Measurements from ENCODE around the gene ECE1.
"Not testable (repeated sequence)": the region's sequence is repeated elsewhere in the genome, so short reads cannot be mapped to it uniquely, and the experiment has no call there.

The ECE1 gene

DNA sequence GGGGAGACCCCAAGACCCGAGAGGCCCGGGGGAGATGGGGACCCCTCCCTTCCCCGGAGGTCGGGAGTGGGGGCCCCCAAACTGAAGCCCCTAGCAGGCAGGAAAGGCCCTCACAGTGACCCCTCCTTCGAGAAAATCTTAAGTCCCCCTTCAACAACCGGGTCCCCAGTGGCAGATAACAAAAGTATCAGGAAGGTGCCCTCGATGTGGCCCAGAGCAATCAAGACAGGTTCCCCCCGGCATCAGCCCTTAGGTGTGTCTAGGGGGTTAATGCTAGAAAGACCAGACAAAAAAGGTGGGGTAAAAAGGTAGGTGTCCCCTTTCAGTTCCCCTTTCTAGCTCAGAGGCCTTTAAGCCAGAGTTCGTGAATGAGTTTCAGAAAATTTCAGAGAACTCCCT lies 282 bp upstream of the ECE1 start:
- DNase-seq, result no peak

DNA sequence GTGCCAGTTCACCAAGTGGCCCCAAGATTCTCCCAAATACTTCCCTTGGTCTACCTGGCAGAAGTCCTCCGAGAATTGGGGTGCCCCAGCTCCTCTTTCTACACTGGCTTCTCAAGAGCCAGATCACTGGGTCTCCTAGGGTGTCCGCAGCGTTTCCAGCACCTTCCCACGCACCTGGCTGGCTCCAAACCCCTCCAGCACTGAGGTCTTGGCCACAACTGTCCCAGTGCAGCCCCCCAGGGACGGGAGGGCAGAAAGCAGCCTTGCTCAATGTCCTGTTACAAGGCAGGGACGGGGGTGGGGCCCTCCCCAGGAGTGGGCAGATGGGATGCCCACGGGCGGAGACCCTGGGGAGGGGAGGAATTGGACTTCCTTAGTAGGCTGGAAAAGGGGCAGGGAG lies 1.1 kb downstream of the ECE1 start:
- DNase-seq, result no peak

DNA sequence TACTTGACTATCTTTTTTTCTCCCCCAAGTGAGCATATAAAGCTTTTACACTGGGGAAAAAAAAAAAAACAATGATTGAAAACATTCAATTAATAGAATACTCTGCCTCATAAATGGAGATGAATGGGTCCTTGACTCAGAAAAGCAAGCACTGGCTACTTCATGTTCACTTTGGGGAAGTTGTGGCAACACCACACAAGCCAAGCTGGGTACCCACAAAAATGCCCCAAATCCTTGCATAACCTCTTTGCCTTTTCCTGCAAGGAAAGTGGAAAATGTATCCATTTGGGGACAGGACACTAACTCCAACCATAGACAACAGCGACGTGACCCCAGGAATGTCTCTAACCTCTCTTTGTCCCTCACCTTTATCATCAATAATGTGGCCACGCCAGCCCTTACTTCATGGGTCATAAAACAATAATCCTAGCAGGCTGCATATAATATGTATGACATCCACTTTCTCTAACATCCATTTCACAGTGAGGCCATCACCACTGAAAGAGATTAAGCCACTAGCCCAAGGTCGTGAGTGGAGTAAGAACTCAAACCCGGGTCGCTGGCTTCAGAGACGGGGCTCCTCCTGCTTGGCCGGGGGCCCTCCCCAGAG lies 2.3 kb downstream of the ECE1 start:
- no peak for DNase-seq

DNA sequence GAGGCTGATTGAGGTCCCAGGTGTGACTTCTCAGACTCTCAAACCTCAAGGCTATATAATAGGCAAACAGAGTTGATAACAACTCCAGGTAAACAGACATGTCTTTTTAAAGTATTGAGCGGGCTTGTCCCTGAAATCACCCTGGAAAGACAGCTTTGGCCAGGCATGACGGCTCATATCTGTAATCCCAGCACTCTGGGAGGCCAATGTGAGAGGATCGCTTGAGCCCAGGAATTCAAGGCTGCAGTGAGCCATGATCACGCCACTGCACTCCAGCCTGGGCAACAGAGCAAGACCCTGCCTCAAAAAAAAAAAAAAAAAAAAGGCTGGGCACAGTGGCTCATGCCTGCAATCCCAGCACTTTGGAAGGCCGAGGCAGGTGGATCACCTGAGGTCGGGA lies 4.9 kb downstream of the ECE1 start:
- not testable (repeated sequence) for DNase-seq

DNA sequence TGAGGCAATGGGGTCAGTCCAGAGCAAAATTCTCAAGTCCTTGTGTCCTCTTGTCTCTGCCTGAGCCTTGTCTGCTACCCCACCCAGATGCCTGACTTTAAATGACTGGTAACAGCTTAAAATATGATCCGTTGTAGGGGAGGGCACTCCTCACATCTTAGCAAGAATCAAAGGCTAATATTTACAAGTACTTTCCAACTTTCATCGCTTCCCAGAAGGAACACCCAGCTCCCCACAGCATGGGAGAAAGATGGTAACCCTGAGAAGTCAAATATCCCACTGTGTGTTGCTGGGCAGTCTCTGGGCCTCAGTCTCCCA lies 5.2 kb downstream of the ECE1 start:
- DNase-seq, result no peak

DNA sequence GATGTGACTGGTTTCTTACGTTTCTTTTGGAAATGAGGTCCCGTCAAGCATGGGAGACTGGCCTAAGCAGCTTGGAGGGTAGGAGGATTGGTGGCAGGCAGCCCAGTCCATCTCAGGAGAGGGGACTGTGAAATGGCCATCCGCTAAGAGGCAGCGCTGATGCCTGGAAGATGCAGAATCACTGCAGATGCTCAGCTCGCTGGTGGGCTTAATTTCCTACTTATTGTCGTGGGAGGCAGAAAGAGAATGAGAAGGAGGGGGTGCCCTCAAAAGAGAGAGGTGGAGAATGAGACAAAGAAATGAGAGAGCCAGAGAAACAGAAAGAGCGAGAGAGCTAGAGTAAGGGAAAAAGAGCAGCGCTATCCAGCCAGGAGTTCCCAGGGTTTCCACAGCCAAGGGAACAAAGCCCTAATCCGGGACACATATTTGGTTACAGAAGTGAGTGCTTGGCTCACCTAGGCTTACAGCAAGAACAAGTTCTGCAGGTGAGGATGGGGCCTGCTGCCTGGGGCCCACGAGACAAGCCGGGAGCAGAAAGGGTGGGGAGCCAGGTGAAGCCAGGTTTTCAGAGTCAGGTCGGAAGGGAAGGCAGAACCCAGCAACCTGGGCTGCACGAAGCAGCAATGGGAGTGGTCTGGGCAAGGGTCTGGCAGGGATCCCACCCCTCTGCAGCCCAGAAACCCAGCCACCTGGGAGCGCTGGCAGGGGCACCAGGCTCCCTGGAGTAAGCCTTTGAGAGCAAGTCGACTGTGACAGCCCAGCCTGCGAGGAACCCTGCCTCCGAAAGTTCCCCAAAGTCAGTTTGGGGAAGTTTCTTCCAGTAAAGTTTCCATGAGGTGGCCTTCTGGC lies 5.8 kb downstream of the ECE1 start:
- DNase-seq, result no peak

DNA sequence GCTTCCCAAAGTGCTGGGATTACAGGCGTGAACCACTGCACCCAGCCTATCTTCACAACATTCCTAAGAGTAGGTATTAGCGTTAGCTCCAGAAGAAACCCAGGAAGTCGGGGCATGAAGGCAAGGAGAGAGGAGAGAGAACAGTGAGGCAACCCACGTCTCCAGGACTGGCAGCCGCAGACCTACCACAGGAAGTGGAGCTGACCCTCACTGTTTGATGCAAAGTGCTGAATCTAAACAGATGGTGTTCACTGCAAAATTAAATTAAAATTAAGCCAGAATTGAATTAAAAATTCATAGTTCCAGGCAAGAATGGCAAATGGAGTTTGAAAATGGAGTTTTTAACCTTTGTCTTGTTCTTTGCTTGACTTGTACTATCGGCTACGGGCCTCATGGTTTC lies 6.7 kb downstream of the ECE1 start:
- no peak for DNase-seq

DNA sequence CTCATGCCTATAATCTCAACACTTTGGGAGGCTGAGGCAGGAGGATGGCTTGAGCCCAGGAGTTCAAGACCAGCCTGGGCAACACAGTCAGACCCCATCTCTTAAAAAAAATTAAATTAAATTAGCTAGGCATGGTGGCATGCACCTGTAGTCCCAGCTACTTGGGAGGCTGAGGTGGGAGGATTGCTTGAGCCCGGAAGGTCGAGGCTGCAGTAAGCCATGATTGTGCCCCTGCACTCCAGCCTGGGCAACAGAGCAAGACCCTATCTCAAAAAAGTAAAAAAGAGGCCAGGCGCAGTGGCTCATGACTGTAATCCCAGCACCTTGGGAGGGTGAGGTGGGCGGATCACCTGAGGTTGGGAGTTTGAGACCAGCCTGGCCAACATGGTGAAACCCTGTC lies 8.2 kb downstream of the ECE1 start:
- not testable (repeated sequence) for DNase-seq

DNA sequence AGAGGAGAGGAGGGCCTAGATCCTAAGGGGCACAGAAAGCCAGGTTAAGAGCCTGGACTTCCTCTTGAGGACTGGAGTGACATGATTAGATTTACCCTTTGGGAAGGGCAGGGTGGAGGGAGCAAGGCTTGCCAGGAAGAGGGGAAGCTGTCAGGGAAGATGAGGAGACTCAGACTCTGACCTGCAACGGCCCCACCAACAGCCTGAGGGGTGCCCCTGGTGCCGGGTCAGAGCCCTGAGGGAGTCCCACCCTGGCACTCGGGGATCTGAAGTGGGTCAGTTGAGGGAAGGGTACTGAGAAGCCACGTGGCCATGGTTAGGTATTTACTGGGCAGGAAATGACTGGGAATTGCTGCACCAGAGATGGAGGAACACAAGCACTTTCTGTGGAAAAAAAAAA lies 9.8 kb downstream of the ECE1 start:
- no peak for DNase-seq

DNA sequence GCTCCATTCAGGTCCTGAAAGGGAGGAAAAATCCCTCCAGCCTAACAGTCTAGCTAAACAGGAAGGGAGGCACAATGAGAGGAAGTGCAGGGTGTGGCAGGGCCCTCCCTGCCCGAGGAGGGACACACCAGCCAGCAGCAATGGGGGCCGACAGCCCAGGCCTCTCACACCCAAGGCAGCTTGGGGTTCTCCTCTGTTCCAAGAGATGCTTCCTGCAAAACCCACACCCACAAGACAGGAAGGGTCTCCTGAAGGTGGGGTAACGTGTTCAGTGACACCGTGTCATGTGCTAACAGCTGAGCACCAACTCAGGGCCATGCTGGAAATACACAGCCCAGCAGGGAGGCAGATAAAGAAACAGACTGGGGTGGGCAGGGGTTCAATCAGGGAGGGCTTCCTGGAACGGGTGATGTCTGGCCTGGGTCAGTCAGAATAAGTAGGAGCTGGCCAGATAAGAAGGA lies 10.2 kb downstream of the ECE1 start:
- DNase-seq, result no peak

DNA sequence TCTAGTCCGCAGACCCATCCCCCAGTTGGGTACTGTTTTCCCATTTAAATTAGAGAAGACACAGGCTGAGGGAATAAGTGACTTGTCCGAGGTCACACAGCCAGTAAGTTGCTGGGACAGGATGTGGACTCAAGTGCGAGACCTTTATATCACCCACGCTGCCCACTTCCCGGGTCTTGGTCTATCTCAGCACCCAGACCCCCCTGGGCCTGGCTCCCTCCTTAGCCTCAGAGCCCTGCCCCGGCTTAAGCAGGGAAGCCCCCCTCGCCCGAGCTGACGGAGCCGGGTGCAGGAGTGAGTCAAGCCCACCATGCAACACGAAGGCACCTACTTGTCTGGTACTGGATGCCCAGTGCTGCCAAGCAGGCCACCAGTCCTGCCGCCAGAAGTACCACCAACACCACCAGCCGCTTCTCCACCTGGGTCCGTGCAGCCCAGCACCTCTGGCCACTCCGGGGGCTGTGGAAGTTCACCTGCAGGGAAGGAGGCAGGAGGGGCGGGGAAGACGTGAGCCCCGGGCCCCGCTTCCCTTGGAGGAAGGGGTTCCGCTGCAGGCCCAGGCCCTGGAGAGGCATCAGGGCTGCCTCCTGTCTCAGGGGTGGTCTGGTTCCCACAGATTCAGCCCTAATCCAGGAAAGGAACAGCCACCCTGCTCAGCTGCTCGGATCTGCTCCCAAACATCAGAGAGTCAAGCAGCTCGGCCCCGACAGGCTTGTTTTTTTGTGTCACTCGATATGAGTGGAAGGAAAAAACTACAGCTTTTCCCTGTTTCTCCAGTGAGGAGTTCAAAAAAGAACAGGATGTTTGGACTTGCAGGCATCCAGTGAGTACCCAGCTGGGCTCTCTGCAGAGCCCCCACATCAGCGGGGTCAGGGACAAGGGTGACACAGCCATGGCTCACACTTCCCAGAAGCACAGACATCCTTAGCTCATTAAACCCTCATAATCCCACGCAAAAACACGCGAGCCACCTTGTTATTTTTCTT lies 11.1 kb downstream of the ECE1 start:
- no peak for DNase-seq

DNA sequence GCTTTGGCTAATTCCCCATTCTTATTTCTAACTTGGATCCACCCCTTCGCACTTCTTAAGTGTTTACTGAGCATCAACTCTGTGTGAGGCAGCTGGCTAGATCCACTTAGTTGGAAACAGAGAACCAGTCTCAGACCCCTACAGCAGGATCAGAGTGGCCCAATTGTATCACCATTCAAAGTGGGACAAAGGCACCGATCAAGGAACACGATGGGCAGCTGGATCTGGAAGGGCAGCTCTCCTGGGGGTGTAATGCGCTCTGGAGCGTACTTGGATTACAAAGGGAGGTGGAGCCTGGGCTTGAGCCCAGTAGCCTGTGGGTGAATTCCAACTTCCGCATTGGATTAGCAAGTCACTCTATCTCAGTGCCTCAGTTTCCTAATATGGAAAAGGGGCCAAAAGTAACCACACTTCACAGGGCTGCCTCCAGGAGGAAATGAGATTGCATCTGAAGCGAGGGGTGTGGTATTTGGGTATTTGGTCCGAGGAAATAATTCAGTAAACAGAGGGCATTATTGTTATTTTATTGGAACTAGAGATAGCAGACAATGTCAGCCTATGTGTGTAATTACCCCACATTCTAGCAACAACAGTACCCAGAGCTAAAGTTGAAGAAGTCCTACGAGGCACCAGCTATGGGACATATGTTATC lies 11.9 kb downstream of the ECE1 start:
- DNase-seq, result no peak

DNA sequence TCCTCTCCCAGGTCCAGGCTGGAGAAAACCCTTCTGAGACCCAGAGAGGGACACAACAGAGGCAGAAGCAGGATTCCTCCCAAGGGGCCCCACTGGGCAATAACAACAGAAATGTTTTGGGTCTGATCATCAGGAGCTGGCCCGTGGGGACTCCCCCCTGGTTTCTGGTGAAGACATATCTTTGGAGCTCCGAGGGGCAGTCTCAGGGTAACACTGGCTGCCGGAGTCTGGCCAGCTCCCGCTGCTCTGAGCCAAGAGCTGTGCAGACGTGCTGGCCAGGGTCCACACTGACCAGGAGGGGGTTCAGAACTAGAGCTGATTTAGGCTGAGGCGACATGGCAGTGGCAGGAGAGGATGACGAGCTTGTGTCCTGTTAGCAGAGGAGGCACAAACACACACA lies 13.1 kb downstream of the ECE1 start:
- DNase-seq, result no peak

DNA sequence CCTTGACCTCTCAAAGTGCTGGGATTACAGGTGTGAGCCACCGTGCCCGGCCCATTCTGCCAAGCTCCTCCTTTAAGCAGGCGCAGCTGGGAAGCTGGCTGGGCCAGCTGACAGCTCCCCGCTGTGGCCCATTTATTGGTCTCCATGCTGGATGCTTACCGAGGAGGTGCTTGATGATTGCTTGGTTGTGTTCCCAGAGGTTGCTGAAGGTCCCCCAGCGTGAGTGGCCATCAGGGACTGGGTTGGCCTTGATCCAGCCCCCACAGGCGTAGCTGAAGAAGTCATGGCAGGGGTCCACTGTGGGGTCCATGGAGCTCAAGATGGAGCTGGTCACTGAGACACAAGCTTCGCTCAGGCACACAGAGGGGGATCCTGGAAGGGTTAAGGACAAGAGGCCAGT lies 17.7 kb downstream of the ECE1 start:
- no peak for DNase-seq

DNA sequence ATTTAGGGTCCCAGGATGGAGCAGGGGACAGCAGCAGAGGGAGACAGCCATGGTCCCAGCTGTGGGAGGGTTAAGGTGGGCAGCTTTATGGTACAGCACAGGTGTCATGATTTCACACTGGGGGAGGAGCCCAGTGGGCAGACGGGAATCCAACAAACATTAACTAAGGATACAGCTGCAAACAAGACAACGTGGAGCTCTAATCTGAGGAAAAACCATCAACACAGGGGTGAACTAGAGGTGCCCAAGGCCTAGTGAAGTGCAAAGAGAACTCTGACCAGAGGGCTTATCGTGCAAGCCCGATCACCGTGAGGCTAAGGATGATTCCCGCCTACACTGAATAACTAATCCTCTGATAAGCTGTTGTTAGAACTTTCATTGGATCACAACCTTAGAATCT lies 18.7 kb downstream of the ECE1 start:
- DNase-seq, result no peak

DNA sequence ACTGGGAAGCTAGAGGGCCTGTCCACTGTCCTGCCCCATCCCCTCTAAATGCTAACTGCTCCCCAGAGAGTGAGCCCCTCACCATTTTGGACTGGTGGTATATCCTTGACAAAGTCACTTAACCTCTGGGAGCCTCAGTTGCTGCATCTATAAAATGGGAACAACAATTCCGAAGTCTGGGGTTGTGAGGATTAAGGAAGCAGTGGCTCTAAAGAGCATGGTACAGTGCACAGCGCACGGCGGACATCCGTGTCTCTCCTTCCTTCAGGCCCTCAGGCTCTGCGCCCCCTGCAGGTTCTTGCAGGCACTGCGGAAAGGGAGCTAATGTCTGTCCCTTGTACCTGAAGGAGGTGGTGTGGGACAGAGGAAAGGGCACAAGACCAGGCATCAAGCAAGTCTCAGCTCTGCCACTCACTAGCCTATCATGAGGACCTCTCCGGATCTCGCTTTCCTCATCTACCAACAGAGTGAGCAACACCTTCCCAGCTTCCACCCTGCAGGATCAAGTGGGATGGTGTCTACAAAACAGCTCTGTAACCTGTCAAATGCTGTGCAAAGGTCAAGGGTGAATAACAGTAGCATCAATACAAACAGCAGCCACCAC lies 20.1 kb downstream of the ECE1 start:
- no peak for DNase-seq

DNA sequence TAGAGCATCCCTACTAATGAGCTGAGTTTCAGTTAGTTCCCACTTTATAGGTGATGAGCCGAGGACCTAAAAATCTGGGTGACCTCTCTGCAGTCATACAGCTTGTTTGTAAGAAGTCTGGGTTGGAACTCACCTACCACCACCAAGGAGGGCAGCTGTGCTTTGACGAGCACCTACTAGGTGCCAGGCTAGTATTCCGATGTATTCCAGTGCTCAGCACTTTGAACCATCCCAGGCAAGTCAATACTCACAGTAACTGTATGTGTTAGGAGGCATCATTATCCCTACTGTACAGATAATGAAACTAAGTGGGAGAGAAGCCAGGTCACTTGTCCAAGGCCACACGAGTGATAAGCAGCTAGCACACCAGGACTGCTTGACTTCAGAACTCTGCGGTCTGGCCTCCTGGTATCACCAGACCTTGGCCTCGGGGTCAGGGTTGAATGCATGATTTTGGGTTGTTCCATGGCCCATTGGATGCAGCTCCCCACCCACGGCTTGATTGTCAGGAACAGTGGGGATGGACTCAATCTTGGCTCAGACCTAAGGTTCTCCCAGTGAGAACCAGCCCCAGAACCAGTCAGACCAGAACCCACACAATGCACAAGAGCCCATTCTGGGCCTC lies 20.7 kb downstream of the ECE1 start:
- no peak for DNase-seq

DNA sequence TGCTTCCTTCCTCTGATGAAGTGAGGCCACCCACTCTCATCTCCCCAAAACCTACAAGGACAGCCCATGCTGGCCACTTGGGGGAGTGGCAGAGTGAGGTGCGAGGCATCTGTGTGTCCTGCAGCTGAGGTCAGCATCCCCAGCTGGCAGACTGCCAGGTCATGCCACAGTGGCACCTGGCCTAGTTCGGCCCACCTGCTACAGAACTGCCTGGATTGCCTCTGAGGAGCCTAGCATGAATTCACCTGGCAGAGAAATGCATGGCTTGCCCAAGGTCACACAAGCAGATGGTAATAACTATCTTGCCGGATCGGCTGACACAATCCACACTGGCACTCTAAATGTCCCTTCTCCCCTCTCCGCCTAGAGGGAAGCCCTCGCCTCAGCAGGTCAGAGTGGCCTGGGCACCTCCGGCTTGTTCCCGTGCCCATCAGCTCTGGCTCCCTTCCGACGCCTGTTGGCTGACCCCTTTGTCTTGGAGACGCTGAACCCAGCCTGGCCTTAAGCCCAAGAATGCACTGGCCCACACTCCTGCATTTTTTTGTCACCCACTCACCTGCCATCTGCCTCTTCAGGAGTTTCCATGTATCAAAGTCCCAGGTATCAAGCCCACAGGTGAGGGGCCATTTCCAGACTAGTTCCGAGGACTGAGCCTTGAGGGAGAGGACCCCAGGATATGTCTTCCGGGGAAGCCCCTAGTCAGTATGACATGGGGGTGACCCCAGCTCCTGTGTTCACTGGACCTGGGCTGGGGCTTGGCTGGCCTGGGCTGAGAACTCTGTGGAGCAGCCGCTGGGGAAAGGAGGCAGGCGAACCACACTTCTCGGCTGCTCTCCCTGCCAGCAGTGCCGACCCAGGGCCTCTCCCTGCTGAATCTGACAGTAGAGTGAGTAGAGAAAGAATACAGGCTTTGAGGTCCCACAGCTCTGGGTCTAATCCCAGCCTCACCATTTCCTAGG lies 21.7 kb downstream of the ECE1 start:
- DNase-seq, result peak in 1 of 2 experiments; percentile 82

DNA sequence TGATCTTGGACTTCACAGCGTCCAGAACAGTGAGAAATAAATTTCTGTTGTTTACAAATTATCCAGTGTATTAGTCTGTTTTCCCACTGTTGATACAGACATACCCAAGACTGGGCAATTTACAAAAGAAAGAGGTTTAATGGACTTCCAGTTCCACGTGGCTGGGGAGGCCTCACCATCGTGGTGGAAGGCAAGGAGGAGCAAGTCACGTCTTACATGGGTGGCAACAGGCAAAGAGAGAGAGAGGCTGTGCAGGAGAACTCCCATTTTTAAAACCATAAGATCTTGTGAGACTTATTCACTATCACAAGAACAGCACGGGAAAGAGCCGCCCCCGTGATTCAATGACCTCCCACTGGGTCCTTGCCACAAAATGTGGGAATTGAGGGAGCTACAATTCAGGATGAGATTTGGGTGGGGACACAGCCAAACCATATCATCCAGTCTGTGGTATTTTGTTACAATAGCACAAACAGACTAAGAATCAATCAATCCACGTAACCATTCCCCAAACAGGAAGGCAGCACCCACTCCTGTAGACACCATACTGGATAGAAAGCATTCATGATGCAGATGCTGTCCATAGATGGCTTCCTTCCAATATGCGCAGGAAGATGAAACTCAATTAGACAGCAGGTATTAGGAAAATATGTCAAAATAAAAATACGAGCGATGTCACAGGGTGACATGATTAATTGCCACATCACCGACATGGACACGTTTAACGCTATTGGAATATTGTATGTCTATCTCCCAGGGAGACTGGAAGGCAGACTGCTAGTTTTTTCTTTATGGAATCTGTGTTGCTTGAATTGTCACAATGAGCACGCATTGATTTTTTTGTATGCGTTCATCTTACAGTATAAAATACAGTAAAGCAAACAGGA lies 22.8 kb downstream of the ECE1 start:
- DNase-seq, result peak in 1 of 2 experiments; percentile 35
